Loucy (cell line): Measurements from ENCODE around the gene DIO3.

Experiments used
- CTCF ChIP-seq: fragments of 200-600 bp; sonication (generic); conservative IDR thresholded peaks from 2 replicates; pipeline ENCODE4 v1.5.1; 2014; ENCODE audit warnings: mild to moderate bottlenecking, antibody characterized with exemption, low read length
- EZH2phosphoT487 ChIP-seq: fragments of 200-600 bp; IDR thresholded peaks from 2 replicates; pipeline ENCODE4 v1.6.1; 2018; ENCODE audit warnings: antibody characterized with exemption, mild to moderate bottlenecking, moderate library complexity, borderline replicate concordance

- TF ChIP-seq CTCF, result no peak
- no peak for TF ChIP-seq EZH2phosphoT487
Measured at GRCh38 chr14:101537286-101537685, 24.0 kb upstream of the DIO3 start.
